Loucy (cell line): ENCODE data around the gene EPN1.

Experiments used
- EZH2phosphoT487 ChIP-seq: fragments of 200-600 bp; IDR thresholded peaks from 2 replicates; pipeline ENCODE4 v1.6.1; 2018; ENCODE audit warnings: antibody characterized with exemption, mild to moderate bottlenecking, moderate library complexity, borderline replicate concordance
- TF ChIP-seq, protein P1 (sequence below): fragments of 200-600 bp; sonication (generic); conservative IDR thresholded peaks from 2 replicates; pipeline ENCODE4 v1.5.1; 2014; ENCODE audit warnings: mild to moderate bottlenecking, antibody characterized with exemption, low read length

GRCh38 chr19:55669418-55670279, 5.4 kb upstream of the EPN1 start:
- TF ChIP-seq, protein P1, sequence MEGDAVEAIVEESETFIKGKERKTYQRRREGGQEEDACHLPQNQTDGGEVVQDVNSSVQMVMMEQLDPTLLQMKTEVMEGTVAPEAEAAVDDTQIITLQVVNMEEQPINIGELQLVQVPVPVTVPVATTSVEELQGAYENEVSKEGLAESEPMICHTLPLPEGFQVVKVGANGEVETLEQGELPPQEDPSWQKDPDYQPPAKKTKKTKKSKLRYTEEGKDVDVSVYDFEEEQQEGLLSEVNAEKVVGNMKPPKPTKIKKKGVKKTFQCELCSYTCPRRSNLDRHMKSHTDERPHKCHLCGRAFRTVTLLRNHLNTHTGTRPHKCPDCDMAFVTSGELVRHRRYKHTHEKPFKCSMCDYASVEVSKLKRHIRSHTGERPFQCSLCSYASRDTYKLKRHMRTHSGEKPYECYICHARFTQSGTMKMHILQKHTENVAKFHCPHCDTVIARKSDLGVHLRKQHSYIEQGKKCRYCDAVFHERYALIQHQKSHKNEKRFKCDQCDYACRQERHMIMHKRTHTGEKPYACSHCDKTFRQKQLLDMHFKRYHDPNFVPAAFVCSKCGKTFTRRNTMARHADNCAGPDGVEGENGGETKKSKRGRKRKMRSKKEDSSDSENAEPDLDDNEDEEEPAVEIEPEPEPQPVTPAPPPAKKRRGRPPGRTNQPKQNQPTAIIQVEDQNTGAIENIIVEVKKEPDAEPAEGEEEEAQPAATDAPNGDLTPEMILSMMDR, result no peak
- TF ChIP-seq EZH2phosphoT487, result no peak
